T-helper 1 cell treated with Interleukin-12 subunit alpha and Interleukin-12 subunit beta and Interleukin-4 antibody, amounts not matched to agents 30 μg/mL and 1 μg/mL, for 36 hours (primary cell): ENCODE measurements around the gene CD79B.
A peak's percentile ranks its signal among the peaks of the same experiment; 100 is the strongest.
"Not testable (repeated sequence)": the region's sequence is repeated elsewhere in the genome, so short reads cannot be mapped to it uniquely, and the experiment has no call there.

Source experiments
- H3K27ac Mint-ChIP-seq: one replicate; pipeline ENCODE4 v1.8.0; 2021; ENCODE audit warnings: mild to moderate bottlenecking, mixed read lengths
- H3K27me3 Mint-ChIP-seq: one replicate; pipeline ENCODE4 v1.8.0; 2021; ENCODE audit warnings: low read depth, mixed read lengths
- H3K36me3 Mint-ChIP-seq: one replicate; pipeline ENCODE4 v1.8.0; 2021; ENCODE audit warnings: low read depth, mixed read lengths
- H3K4me1 Mint-ChIP-seq: one replicate; pipeline ENCODE4 v1.8.0; 2021; ENCODE audit warnings: low read depth, mixed read lengths
- H3K4me3 Mint-ChIP-seq: one replicate; pipeline ENCODE4 v1.8.0; 2021; ENCODE audit warnings: mild to moderate bottlenecking, moderate library complexity, mixed read lengths
- H3K9me3 Mint-ChIP-seq: one replicate; pipeline ENCODE4 v1.8.0; 2021; ENCODE audit warnings: mixed read lengths

CD79B gene

GRCh38 chr17:63930951-63931575, 1.1 kb downstream of the CD79B start:
- peaks cover 2% of the 10 kb centered on the region for H3K27me3 Mint-ChIP-seq
- peak overlapping the region; percentile 81 for H3K27ac Mint-ChIP-seq
- peaks cover 12% of the 10 kb centered on the region for H3K4me1 Mint-ChIP-seq
- peaks cover 12% of the 10 kb centered on the region for H3K36me3 Mint-ChIP-seq
- no peaks in the 10 kb centered on the region for H3K9me3 Mint-ChIP-seq
- H3K4me3 Mint-ChIP-seq: peak overlapping the region; percentile 94

DNA sequence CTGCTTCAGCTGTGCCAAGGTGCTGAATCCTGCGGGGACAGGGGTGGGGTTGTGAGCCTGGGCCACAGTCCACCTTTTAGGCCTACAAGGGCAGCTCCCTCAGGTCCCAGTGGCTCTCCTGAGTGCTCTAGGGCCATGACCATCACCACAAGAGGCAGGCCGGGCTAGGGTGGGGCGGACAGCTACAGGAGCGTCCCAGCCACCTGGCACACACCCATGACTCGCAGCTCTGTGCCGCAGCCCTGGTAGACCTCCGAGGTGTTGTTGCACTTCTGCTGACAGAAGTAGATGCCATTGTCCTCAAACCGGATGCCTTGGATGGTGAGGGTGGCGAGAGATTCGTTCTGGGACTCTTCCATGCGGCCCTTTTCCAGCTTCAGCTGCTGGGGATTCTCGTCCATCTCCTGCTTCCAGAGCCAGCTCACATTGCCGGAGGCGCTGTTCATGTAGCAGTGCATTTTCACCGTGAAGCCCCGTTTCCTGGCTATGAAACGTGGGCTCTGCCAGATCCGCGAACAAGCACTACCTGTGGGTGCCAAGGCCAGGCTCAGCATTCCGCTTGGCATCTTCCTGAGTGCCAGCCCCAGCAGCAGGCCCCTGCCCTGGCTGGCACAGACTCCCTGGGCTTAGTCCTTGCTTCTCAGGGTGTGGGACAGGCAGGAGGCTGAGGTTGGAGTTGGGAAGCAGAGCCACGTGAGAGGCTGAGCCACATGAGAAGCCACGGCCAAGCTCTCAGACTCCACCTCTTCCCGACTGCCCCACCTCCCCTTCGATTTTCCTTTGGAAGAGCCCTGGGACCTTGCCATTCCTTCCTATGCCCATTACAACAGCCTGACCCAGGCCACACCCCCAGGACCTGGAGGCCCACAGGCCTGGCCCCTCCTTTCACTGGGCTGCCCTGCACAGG, 2.0 kb downstream of the CD79B start:
- H3K9me3 Mint-ChIP-seq: no peaks in the 10 kb centered on the region
- H3K27ac Mint-ChIP-seq: peak overlapping the region; percentile 81
- H3K4me1 Mint-ChIP-seq: peaks cover 12% of the 10 kb centered on the region
- peak overlapping the region; percentile 94 for H3K4me3 Mint-ChIP-seq
- H3K27me3 Mint-ChIP-seq: no peaks in the 10 kb centered on the region
- H3K36me3 Mint-ChIP-seq: peaks cover 12% of the 10 kb centered on the region

- Mint-ChIP-seq H3K36me3 (peaks cover 12% of the 10 kb centered on the region), H3K27ac (peak overlapping the region; percentile 68), H3K4me3 (no peak overlapping the region), H3K9me3 (no peaks in the 10 kb centered on the region), H3K4me1 (peaks cover 12% of the 10 kb centered on the region), H3K27me3 (no peaks in the 10 kb centered on the region)
Observed at GRCh38 chr17:63928966-63929695, 3.0 kb downstream of the CD79B start.

- Mint-ChIP-seq H3K4me3 (no peak overlapping the region), H3K9me3 (no peaks in the 10 kb centered on the region), H3K36me3 (peaks cover 12% of the 10 kb centered on the region), H3K27ac (no peak overlapping the region), H3K27me3 (no peaks in the 10 kb centered on the region), H3K4me1 (peaks cover 12% of the 10 kb centered on the region)
Observed at GRCh38 chr17:63928172-63928666, 3.9 kb downstream of the CD79B start.

DNA sequence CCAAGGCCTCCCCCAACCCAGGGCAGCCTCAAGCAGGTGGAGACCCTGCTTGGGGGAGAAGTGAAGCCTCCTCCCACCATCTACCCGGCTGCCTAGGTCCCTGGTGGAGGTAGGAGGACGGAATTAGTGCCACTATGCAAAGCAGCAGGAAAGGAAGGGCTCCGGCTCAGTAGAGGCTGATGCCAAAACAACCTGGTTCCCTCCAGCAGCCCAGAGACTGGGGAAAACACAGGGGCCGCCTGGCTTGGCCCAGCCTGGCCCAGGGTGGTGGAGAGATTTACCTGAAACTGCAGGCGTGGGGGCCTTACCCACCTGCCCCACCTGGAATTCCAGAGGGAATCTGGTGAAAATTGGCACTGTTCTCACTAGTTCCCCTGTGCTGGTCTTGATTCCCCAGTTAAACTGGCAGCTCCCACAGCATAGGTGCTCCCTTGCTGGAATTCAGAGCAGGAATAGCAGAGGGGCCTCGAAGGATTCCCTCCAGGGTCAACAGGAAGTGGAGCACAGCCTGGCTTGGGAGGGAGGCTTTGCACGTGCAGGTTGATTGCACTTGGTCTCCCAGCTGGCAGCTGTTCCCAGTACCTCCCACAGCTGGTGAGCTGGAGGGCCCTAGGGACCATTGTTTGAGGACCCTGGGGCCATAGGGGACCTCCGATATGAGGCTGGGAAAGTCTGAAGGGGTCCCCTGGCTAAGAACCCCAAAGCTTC, 4.5 kb downstream of the CD79B start:
- H3K4me1 Mint-ChIP-seq: peaks cover 12% of the 10 kb centered on the region
- peaks cover 12% of the 10 kb centered on the region for H3K36me3 Mint-ChIP-seq
- H3K4me3 Mint-ChIP-seq: no peak overlapping the region
- no peaks in the 10 kb centered on the region for H3K9me3 Mint-ChIP-seq
- no peak overlapping the region for H3K27ac Mint-ChIP-seq
- no peaks in the 10 kb centered on the region for H3K27me3 Mint-ChIP-seq

DNA sequence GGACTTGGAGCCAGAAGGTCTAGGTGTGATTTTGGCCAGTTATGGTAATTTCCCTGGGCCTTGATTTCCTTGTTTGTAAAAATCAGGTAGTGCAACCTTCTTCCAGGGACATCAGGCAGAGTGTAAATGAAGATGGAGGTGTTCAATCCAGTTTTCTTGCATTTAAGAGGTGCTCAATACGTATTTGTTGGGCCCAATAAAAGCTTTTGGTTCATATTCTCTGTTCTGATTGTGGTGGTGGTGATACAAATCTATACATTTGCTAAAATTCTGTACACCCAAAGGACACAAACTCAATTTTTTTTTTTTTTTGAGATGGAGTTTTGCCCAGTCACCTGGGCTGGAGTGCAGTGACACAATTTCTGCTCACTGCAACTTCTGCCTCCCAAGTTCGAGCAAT, 6.0 kb downstream of the CD79B start:
- Mint-ChIP-seq H3K4me1 (peaks cover 5% of the 10 kb centered on the region), H3K27me3 (no peaks in the 10 kb centered on the region), H3K36me3 (peaks cover 12% of the 10 kb centered on the region), H3K27ac (no peak overlapping the region), H3K9me3 (no peaks in the 10 kb centered on the region), H3K4me3 (no peak overlapping the region)

DNA sequence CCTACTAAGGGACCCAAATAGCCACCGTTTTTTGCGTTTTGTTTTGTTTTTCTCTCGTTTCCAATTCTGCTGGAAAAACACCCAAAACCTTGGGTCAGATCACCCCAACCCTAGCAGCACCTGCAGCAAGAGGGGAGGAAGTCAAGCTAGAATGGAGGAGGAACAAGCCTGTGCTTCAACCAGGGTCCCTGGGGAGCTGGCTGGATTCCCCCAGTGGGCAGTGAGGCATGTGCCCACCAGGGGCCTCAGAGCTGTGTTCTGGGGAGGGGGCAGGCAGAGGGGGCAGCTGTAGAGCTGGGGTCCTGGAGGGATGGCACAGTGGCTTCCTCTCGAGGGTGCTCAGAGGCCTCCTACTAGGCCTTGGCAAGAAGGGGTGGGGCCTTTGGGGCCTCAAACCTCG, 6.5 kb downstream of the CD79B start:
- peaks cover 9% of the 10 kb centered on the region for H3K36me3 Mint-ChIP-seq
- H3K4me3 Mint-ChIP-seq: no peak overlapping the region
- H3K27ac Mint-ChIP-seq: no peak overlapping the region
- peaks cover under 1% of the 10 kb centered on the region for H3K4me1 Mint-ChIP-seq
- no peaks in the 10 kb centered on the region for H3K9me3 Mint-ChIP-seq
- H3K27me3 Mint-ChIP-seq: no peaks in the 10 kb centered on the region

- not testable (repeated sequence) for H3K4me1 Mint-ChIP-seq, H3K27ac Mint-ChIP-seq, H3K36me3 Mint-ChIP-seq, H3K27me3 Mint-ChIP-seq, H3K4me3 Mint-ChIP-seq, H3K9me3 Mint-ChIP-seq
Observed at GRCh38 chr17:63922402-63922801, 9.7 kb downstream of the CD79B start.

GRCh38 chr17:63920779-63921178, 11.4 kb downstream of the CD79B start:
- Mint-ChIP-seq H3K4me1 (peaks cover 11% of the 10 kb centered on the region), H3K27me3 (peaks cover 12% of the 10 kb centered on the region)
- not testable (repeated sequence) for H3K9me3 Mint-ChIP-seq, H3K27ac Mint-ChIP-seq, H3K4me3 Mint-ChIP-seq, H3K36me3 Mint-ChIP-seq

- Mint-ChIP-seq H3K27me3 (peaks cover 16% of the 10 kb centered on the region), H3K4me1 (peaks cover 11% of the 10 kb centered on the region)
- H3K4me3 Mint-ChIP-seq, H3K9me3 Mint-ChIP-seq, H3K36me3 Mint-ChIP-seq, H3K27ac Mint-ChIP-seq: not testable (repeated sequence)
Observed at GRCh38 chr17:63920050-63920449, 12.1 kb downstream of the CD79B start.

DNA sequence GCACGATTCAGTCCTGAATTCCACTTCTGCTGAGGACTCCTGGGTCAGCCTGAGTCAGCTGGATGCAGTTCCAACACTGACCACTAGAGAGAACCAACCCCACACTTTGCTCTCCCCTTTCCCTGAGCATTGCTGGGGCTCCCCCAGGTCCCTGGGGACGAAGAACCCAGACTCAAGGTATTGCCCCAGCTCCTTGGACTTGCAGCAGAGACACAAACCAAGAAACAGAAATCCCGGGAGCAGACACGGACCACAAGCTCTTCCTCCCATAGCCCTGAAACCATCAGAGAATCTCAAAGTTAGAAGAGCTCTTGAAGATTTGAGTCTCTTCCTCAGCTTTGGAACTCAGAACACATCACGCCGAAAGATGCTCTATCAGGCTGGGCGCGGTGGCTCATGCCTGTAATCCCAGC, 12.8 kb downstream of the CD79B start:
- Mint-ChIP-seq H3K4me3 (no peak overlapping the region), H3K36me3 (no peaks in the 10 kb centered on the region), H3K27me3 (peaks cover 16% of the 10 kb centered on the region), H3K27ac (no peak overlapping the region), H3K9me3 (no peaks in the 10 kb centered on the region), H3K4me1 (peaks cover 11% of the 10 kb centered on the region)

DNA sequence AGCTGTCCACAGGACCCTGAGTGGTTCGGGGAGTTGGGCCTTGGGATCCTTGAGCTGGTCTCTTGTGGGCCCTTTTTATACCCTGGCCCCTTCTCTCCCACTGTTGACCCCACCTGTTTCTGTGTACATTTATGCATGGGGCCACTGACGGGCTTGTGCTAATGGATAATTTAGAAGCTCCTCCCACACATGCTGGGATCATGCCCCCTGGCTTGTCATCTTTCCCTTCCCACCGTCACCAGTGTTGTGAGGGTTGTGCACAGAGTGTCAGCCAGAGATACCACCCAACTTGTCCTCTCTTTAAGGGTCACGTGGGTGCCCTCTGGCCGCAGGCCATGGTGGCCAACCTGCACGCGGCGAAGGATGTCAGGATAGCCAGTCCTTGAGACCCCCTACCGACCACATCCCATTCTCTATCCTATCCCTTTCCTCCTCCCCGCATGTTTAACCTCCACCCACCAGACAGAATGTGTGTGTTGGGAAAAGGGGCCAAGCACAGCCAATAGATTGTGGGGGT, 13.3 kb downstream of the CD79B start, which contains the start of gene GH1:
Gene GH1, minus strand, starts transcription at position 51 of the 517 bp plus-strand sequence. CDS start 63 bp downstream, outside the sequence.
- not testable (repeated sequence) for H3K9me3 Mint-ChIP-seq, H3K4me3 Mint-ChIP-seq, H3K27ac Mint-ChIP-seq, H3K36me3 Mint-ChIP-seq
- H3K4me1 Mint-ChIP-seq: peaks cover 11% of the 10 kb centered on the region
- peaks cover 16% of the 10 kb centered on the region for H3K27me3 Mint-ChIP-seq

DNA sequence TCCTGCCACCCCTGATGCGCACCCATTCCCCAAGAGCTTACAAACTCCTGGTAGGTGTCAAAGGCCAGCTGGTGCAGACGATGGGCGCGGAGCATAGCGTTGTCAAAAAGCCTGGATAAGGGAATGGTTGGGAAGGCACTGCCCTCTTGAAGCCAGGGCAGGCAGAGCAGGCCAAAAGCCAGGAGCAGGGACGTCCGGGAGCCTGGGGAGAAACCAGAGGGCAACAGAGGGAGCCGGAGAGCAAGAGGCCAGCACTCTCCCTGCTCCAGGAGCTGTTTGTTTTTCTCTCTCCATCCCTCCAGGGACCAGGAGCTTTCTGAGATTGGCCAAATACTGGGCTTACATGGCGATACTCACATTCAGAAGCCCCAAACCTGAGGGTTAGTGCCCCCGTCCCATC, 13.8 kb downstream of the CD79B start:
- no peak overlapping the region for H3K4me3 Mint-ChIP-seq
- peaks cover 11% of the 10 kb centered on the region for H3K4me1 Mint-ChIP-seq
- H3K27me3 Mint-ChIP-seq: peaks cover 16% of the 10 kb centered on the region
- no peak overlapping the region for H3K27ac Mint-ChIP-seq
- H3K9me3 Mint-ChIP-seq: no peaks in the 10 kb centered on the region
- no peaks in the 10 kb centered on the region for H3K36me3 Mint-ChIP-seq

GRCh38 chr17:63917646-63918045, 14.5 kb downstream of the CD79B start:
- peaks cover 16% of the 10 kb centered on the region for H3K27me3 Mint-ChIP-seq
- peaks cover 14% of the 10 kb centered on the region for H3K4me1 Mint-ChIP-seq
- no peak overlapping the region for H3K4me3 Mint-ChIP-seq
- H3K36me3 Mint-ChIP-seq: no peaks in the 10 kb centered on the region
- no peak overlapping the region for H3K27ac Mint-ChIP-seq
- H3K9me3 Mint-ChIP-seq: no peaks in the 10 kb centered on the region
